CD4-positive, alpha-beta memory T cell (primary cell): ENCODE results near the gene CDCP1. TPM values are rescaled to one million over a fixed set of nuclear protein-coding genes. Genes with fewer than 3 reads are reported as not detected.

Experiments
- CTCF ChIA-PET: fragments of 350-600 bp; sonication (Branson Sonifier 250); formaldehyde crosslinking; loops from one replicate; lab custom pipeline; 2021; ENCODE audit warnings: inconsistent platforms; ENCODE audit not compliant: partially characterized antibody; lab: Charles Lee
- POLR2A ChIA-PET: fragments of 350-600 bp; sonication (Branson Sonifier 250); formaldehyde crosslinking; loops from one replicate; lab custom pipeline; 2021; ENCODE audit not compliant: partially characterized antibody; lab: Charles Lee
- DNase-seq, 5 donors: peaks; one replicate each; pipeline versions ENCODE4 v3.0.0 to v3.0.0-alpha.2; 2020 to 2022; ENCODE audit warnings: mixed read lengths in 1 of 5
- H3K27ac ChIP-seq: one replicate; pipeline ENCODE4 v1.7.0; 2013; ENCODE audit warnings: low read depth, low read length
- H3K27me3 ChIP-seq: 2 replicates; pipeline ENCODE4 v1.7.0; 2013; ENCODE audit warnings: mild to moderate bottlenecking, low read length, moderate library complexity; ENCODE audit not compliant: insufficient read depth
- H3K36me3 ChIP-seq: 2 replicates; pipeline ENCODE4 v1.7.0; 2013; ENCODE audit warnings: mild to moderate bottlenecking, low read length, moderate library complexity; ENCODE audit not compliant: insufficient read depth
- H3K4me1 ChIP-seq: 2 replicates; pipeline ENCODE4 v1.7.0; 2013; ENCODE audit warnings: mild to moderate bottlenecking, low read length, moderate library complexity; ENCODE audit not compliant: insufficient read depth
- H3K4me3 ChIP-seq, 2 donors: one replicate each; pipeline ENCODE4 v1.7.0; 2013; ENCODE audit warnings: low read length in 2 of 2, mild to moderate bottlenecking in 1 of 2
- H3K9me3 ChIP-seq, 2 donors: one replicate each; pipeline ENCODE4 v1.7.0; 2013; ENCODE audit warnings: low read length in 2 of 2, control low read depth in 1 of 2; ENCODE audit not compliant: control insufficient read depth in 1 of 2
- H3K27ac Mint-ChIP-seq, 7 donors: one replicate each; pipeline ENCODE4 v1.8.0; 2020 to 2021; ENCODE audit warnings: mixed read lengths in 7 of 7, mild to moderate bottlenecking in 6 of 7, inconsistent platforms in 3 of 7, moderate library complexity in 3 of 7
- H3K27me3 Mint-ChIP-seq, 2 donors: one replicate each; pipeline ENCODE4 v1.8.0; 2020 to 2021; ENCODE audit warnings: mixed read lengths in 2 of 2
- H3K36me3 Mint-ChIP-seq, 2 donors: one replicate each; pipeline ENCODE4 v1.8.0; 2020 to 2021; ENCODE audit warnings: mixed read lengths in 2 of 2, inconsistent platforms in 1 of 2, mild to moderate bottlenecking in 1 of 2
- H3K4me1 Mint-ChIP-seq, 4 donors: one replicate each; pipeline ENCODE4 v1.8.0; 2020 to 2021; ENCODE audit warnings: mixed read lengths in 4 of 4, mild to moderate bottlenecking in 1 of 4
- H3K4me3 Mint-ChIP-seq, 8 donors: one replicate each; pipeline ENCODE4 v1.8.0; 2020 to 2021; ENCODE audit warnings: mixed read lengths in 8 of 8, mild to moderate bottlenecking in 7 of 8, moderate library complexity in 6 of 8, inconsistent platforms in 3 of 8
- H3K9me3 Mint-ChIP-seq, 8 donors: one replicate each; pipeline ENCODE4 v1.8.0; 2020 to 2021; ENCODE audit warnings: mixed read lengths in 8 of 8, mild to moderate bottlenecking in 5 of 8, inconsistent platforms in 3 of 8, moderate library complexity in 1 of 8
- intact Hi-C: fragments of 100-400 bp; cut with micrococcal nuclease; formaldehyde crosslinking; loops from one replicate; pipeline ENCODE4 v1.15.1; 2023
- polyA plus RNA-seq, 2 donors: library from polyadenylated mRNA; unstranded; fragments of 300-500 nt; fragmentation: Illumina TruSeq; gene quantifications; one replicate each; pipeline ENCODE4 v1.2.3, GENCODE V29; 2021
- total RNA-seq, 2 experiments: library from RNA; stranded (reverse); gene quantifications; one replicate each; pipeline ENCODE4 v1.2.3, GENCODE V29; 2021

The CDCP1 gene
- total and polyA plus RNA-seq, 4 experiments from 2014 or later, result 0.24 to 0.60 (median 0.40) TPM

DNA sequence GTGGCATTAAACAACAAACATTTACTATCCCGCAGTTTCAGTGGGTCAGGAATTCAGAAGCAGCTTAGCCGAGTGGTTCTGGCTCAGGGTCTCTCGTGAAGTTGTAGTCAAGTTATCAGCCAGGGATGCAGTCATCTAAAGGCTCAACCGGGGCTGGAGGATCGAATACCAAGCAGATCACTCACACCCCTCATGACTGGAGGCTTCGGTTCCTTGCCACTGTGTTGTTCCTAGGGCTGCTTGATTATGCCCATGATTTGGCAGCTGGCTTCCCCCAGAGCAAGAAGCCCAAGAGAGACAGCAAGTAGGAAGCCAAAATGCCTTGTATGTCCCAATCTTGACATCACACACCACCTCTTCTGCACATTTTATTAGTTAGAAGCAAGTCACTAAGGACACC, 33.9 kb upstream of the CDCP1 start:
- H3K4me3 ChIP-seq, result no peak overlapping the region
- H3K36me3 Mint-ChIP-seq, result no peaks in the 10 kb centered on the region
- DNase-seq, result no peak
- no peaks in the 10 kb centered on the region for H3K9me3 ChIP-seq
- H3K27ac ChIP-seq, result no peak overlapping the region
- ChIA-PET POLR2A (no interaction called here), CTCF (no interaction called here)
- H3K27me3 ChIP-seq, result no peaks in the 10 kb centered on the region
- peaks cover 0 to 3% (median 0%) of the 10 kb centered on the region in 4 donors for H3K4me1 Mint-ChIP-seq
- H3K4me3 Mint-ChIP-seq, result no peak overlapping the region
- H3K4me1 ChIP-seq, result no peaks in the 10 kb centered on the region
- H3K27me3 Mint-ChIP-seq, result peaks cover 4 to 13% of the 10 kb centered on the region in 2 donors
- intact Hi-C loops, result no loop called here
- no peaks in the 10 kb centered on the region for H3K36me3 ChIP-seq
- H3K9me3 Mint-ChIP-seq, result no peaks in the 10 kb centered on the region
- no peak overlapping the region for H3K27ac Mint-ChIP-seq

DNA sequence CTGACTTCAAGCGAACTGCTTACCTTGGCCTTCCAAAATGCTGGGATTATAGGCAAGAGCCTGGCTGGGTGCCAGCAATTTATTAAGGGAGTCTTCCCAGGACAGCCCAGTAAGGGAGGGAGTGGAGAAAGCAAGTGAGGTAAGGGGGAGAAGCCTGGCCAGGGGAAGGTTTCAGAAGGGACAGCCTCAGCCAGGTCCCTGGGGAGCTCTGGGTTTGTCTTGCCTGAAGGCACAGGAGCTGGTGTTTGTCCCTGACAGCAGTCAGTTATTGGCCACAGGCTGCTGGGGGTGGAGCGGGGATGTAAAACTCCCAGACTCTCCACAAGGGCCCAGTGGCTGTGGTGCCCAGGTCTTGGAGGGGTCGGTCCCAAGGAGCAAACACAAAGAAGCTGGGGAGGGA, 33.0 kb upstream of the CDCP1 start:
- Histone ChIP-seq H3K4me3 (no peak overlapping the region), H3K27me3 (no peaks in the 10 kb centered on the region), H3K27ac (no peak overlapping the region), H3K36me3 (no peaks in the 10 kb centered on the region), H3K4me1 (no peaks in the 10 kb centered on the region), H3K9me3 (no peaks in the 10 kb centered on the region)
- ChIA-PET CTCF (no interaction called here), POLR2A (no interaction called here)
- peaks cover 4 to 13% of the 10 kb centered on the region in 2 donors for H3K27me3 Mint-ChIP-seq
- H3K27ac Mint-ChIP-seq, result no peak overlapping the region
- H3K9me3 Mint-ChIP-seq, result no peaks in the 10 kb centered on the region
- intact Hi-C loops, result no loop called here
- DNase-seq, result no peak
- peaks cover 0 to 3% (median 0%) of the 10 kb centered on the region in 4 donors for H3K4me1 Mint-ChIP-seq
- H3K36me3 Mint-ChIP-seq, result no peaks in the 10 kb centered on the region
- H3K4me3 Mint-ChIP-seq, result no peak overlapping the region

DNA sequence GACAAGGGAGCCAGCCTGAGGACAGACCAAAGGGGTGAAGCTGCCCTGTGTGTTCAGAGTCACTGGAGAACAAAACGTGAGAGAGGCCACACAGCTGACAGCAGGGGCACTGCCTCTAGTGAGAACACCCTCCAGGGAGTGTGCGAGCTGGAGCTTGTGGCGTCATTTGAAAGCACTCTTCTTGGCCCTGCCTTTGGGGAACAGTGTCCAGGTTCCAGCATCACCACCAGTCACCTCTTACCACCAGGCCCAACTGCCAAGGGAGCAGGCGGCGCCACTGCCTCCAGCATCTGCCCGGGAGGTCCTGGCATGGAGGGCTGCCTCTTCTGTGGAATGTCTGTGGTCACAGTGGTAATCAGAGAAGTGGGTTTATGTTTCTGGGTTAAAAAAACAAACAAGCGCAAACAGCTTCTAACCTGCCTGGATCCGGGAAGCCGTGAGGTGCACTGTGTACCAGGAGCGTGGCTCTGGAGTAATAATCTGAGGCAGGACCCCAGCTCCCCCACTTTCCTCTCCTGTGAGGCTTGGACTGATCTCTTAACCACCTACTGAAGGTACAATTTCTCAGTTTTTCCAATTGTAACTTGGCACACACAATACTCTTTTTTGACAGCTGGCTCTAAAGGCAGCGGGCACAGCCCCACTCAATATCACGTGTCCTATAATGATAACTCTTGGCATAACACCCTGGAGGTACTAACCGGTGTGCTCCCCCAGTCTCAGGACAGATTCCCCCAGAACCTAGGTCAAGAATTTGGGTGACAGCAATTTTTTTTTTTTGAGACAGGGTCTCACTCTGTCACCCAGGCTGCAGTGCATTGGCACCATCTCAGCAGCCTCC, 32.2 kb upstream of the CDCP1 start:
- H3K27ac Mint-ChIP-seq, result no peak overlapping the region
- Histone ChIP-seq H3K27me3 (no peaks in the 10 kb centered on the region), H3K27ac (no peak overlapping the region), H3K9me3 (no peaks in the 10 kb centered on the region), H3K4me3 (no peak overlapping the region), H3K4me1 (no peaks in the 10 kb centered on the region), H3K36me3 (no peaks in the 10 kb centered on the region)
- H3K27me3 Mint-ChIP-seq, result peaks cover 4 to 13% of the 10 kb centered on the region in 2 donors
- H3K4me3 Mint-ChIP-seq, result no peak overlapping the region
- POLR2A ChIA-PET, result no interaction called here
- H3K9me3 Mint-ChIP-seq, result no peaks in the 10 kb centered on the region
- peaks cover 0 to 3% (median 0%) of the 10 kb centered on the region in 4 donors for H3K4me1 Mint-ChIP-seq
- CTCF ChIA-PET, result no interaction called here
- intact Hi-C loops, result no loop called here
- DNase-seq, result no peak
- no peaks in the 10 kb centered on the region for H3K36me3 Mint-ChIP-seq

GRCh38 chr3:45176912-45177311, 30.7 kb upstream of the CDCP1 start:
- CTCF ChIA-PET, result interaction anchor here (1.1 to 1.5 kb wide), 3 partner anchors 34 to 141 kb away, joined by 3 read pairs; no protein-coding TSS in a partner anchor
- H3K36me3 Mint-ChIP-seq, result no peaks in the 10 kb centered on the region

DNA sequence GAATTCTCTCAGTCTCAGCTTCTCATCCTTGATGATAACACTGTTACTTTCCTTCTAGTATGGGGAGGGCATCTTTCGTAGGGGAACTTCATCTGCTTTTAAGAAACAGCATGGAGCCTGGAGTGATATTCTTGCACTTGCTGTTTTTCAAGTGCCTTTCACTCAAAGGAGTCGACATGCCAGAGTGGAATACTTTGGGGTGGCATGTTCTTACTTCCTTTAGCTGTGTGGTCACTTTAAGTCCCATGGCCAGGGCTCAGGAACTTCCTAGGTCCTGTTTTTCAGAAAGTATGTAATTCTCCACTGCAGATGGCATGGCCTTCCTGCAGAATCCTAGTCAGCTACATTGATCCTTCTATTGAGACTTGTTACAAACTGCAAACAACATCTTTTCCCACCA, 28.1 kb upstream of the CDCP1 start:
- Histone ChIP-seq H3K27me3 (no peaks in the 10 kb centered on the region), H3K9me3 (no peaks in the 10 kb centered on the region), H3K27ac (no peak overlapping the region), H3K4me1 (no peaks in the 10 kb centered on the region), H3K36me3 (no peaks in the 10 kb centered on the region), H3K4me3 (no peak overlapping the region)
- Mint-ChIP-seq H3K36me3 (no peaks in the 10 kb centered on the region), H3K27ac (no peak overlapping the region), H3K9me3 (no peaks in the 10 kb centered on the region), H3K27me3 (peaks cover 3 to 4% of the 10 kb centered on the region in 2 donors), H3K4me3 (no peak overlapping the region), H3K4me1 (peaks cover 0 to 14% (median under 1%) of the 10 kb centered on the region in 4 donors)
- CTCF ChIA-PET, result no interaction called here
- intact Hi-C loops, result no loop called here
- no peak for DNase-seq
- POLR2A ChIA-PET, result no interaction called here

More at GRCh38 chr3:45176912-45177311, 30.7 kb upstream of the CDCP1 start:
- no peak for DNase-seq
- no peaks in the 10 kb centered on the region for H3K27me3 ChIP-seq
- Mint-ChIP-seq H3K4me3 (no peak overlapping the region), H3K27ac (no peak overlapping the region), H3K9me3 (no peaks in the 10 kb centered on the region), H3K4me1 (no peaks in the 10 kb centered on the region), H3K27me3 (peaks cover 4 to 11% of the 10 kb centered on the region in 2 donors)
- no peak overlapping the region for H3K4me3 ChIP-seq
- H3K27ac ChIP-seq, result no peak overlapping the region
- no peaks in the 10 kb centered on the region for H3K36me3 ChIP-seq
- H3K9me3 ChIP-seq, result no peaks in the 10 kb centered on the region
- no peaks in the 10 kb centered on the region for H3K4me1 ChIP-seq
- intact Hi-C loops, result no loop called here
- POLR2A ChIA-PET, result no interaction called here

- no peak for DNase-seq
- Histone ChIP-seq H3K36me3 (no peaks in the 10 kb centered on the region), H3K27ac (no peak overlapping the region), H3K9me3 (no peaks in the 10 kb centered on the region), H3K27me3 (no peaks in the 10 kb centered on the region), H3K4me1 (no peaks in the 10 kb centered on the region), H3K4me3 (no peak overlapping the region)
- ChIA-PET POLR2A (no interaction called here), CTCF (no interaction called here)
- H3K4me3 Mint-ChIP-seq, result no peak overlapping the region
- intact Hi-C loops, result no loop called here
- H3K4me1 Mint-ChIP-seq, result peaks cover 0 to 15% (median 2%) of the 10 kb centered on the region in 4 donors
- H3K36me3 Mint-ChIP-seq, result no peaks in the 10 kb centered on the region
- H3K27ac Mint-ChIP-seq, result no peak overlapping the region
- H3K9me3 Mint-ChIP-seq, result no peaks in the 10 kb centered on the region
- H3K27me3 Mint-ChIP-seq, result peaks cover 2 to 4% of the 10 kb centered on the region in 2 donors
Observed at GRCh38 chr3:45173776-45174175, 27.6 kb upstream of the CDCP1 start.

DNA sequence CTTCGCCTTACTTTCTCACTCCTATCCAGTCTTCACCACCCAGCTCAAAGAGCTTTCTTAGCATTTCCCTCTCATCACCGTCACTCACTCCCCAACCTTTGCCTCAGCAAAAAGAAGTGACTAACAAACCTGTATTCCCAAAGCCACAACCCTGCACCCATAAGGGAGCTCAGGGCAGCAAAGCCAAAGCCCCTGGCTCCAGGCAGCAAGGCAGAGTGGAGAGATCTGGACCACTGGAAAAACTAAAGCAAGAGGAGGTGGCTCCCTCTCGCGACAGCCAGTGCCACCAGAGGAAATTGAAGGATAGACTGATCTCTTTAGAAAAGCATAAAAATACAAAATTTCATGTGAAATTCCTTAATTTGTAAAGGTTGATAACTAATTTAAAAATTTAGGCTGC, 25.1 kb upstream of the CDCP1 start:
- Mint-ChIP-seq H3K9me3 (peaks cover 0 to under 1% (median 0%) of the 10 kb centered on the region in 8 donors), H3K27ac (peak overlapping the region in 1 of 7 donors; percentile 22)

More for the DNA sequence above, 25.1 kb upstream of the CDCP1 start:
- Histone ChIP-seq H3K27ac (no peak overlapping the region), H3K36me3 (no peaks in the 10 kb centered on the region), H3K4me1 (peaks cover 23% of the 10 kb centered on the region), H3K9me3 (no peaks in the 10 kb centered on the region), H3K4me3 (no peak overlapping the region), H3K27me3 (no peaks in the 10 kb centered on the region)
- H3K4me1 Mint-ChIP-seq, result peaks cover 15 to 35% (median 19%) of the 10 kb centered on the region in 4 donors
- CTCF ChIA-PET, result interaction anchor here (1.0 to 1.5 kb wide), 4 partner anchors 39 to 134 kb away, joined by 3 to 4 read pairs (median 3); no protein-coding TSS in a partner anchor
- no peak for DNase-seq
- no peak overlapping the region for H3K4me3 Mint-ChIP-seq
- peaks cover 0 to 2% of the 10 kb centered on the region in 2 donors for H3K27me3 Mint-ChIP-seq
- H3K36me3 Mint-ChIP-seq, result no peaks in the 10 kb centered on the region
- POLR2A ChIA-PET, result no interaction called here
- intact Hi-C loops, result no loop called here
